Mucosa of descending colon (tissue), 3 donors: Measurements from ENCODE around the gene MYL9. TPM values are rescaled to one million over a fixed set of nuclear protein-coding genes. Genes with fewer than 3 reads are reported as not detected.

Experiments used
- ATAC-seq: fragments of 200-7000 bp; cut with Tn5 transposase; one replicate; pipeline ENCODE4 v1.9.1; 2020; ENCODE audit warnings: mild to moderate bottlenecking, moderate library complexity
- DNase-seq, 3 donors: peaks; one replicate each; pipeline ENCODE4 v3.0.0-alpha.2; 2020
- H3K36me3 ChIP-seq: fragments of 200-600 bp; one replicate; pipeline ENCODE4 v1.8.0; 2021; ENCODE audit warnings: low read depth, mild to moderate bottlenecking
- H3K4me1 ChIP-seq: fragments of 200-600 bp; one replicate; pipeline ENCODE4 v1.8.0; 2021; ENCODE audit warnings: low read depth, mild to moderate bottlenecking
- H3K4me3 ChIP-seq: fragments of 200-600 bp; one replicate; pipeline ENCODE4 v1.8.0; 2021; ENCODE audit warnings: mild to moderate bottlenecking
- H3K9me3 ChIP-seq: fragments of 200-600 bp; one replicate; pipeline ENCODE4 v1.8.0; 2021; ENCODE audit warnings: mild to moderate bottlenecking
- intact Hi-C, 2 donors: fragments of 100-400 bp; cut with DNase I in 1 of 2; cut with micrococcal nuclease in 1 of 2; formaldehyde crosslinking; loops; one replicate each; pipeline versions ENCODE4 v1.11.0 to v1.11.1; 2022; cut with DNase I, micrococcal nuclease
- long read RNA-seq, 2 donors: library from polyadenylated mRNA; unstranded; transcript quantifications; one replicate each; pipeline ENCODE4 v2.0.0, GENCODE V29; 2019 to 2021
- total RNA-seq, 3 donors: library from RNA; stranded (reverse); fragmentation: NEBNext Ultra II Directional in 2 of 3; extraction: Animal tissue kit (Norgen Biotek cat#: 25700) in 2 of 3; gene quantifications; one replicate each; pipeline versions ENCODE4 v1.2.1 to v1.2.4, GENCODE V29; 2021 to 2023
- TF ChIP-seq, protein P1 (sequence below): fragments of 200-600 bp; IDR thresholded peaks from one replicate; pipeline ENCODE4 v1.8.0; 2022; ENCODE audit warnings: antibody characterized with exemption, mild to moderate bottlenecking
- donor health status: DM: no; HTN: no; CAD: no; lungs with moderate emphysema.
- donor health status: DM: no; HTN: no; CAD: no.
- donor health status: DM: no; HTN: yes; CAD: no.

The MYL9 gene
- total RNA-seq = 1,000 to 10,000 TPM in 1 of 3 donors, 100 to 1,000 TPM in 1, 10 to 100 TPM in 1; 74.3 to 3,203 (median 259) TPM
- long read RNA-seq, donor 1, transcript MYL9-201 (4 exons, 2,821 nt) = major isoform, 1,002 of 1,203 reads
- long read RNA-seq, donor 1, transcript MYL9-202 (3 exons, 1,024 nt) = minor isoform, 7 of 1,203 reads
- long read RNA-seq, donor 1, partial matches to known transcripts = 156 of 1,203 reads
- long read RNA-seq, donor 1, other reads (novel, unspliced or antisense) = 38 of 1,203 reads
- long read RNA-seq, donor 2, transcript MYL9-201 (4 exons, 2,821 nt) = major isoform, 11 of 18 reads
- long read RNA-seq, donor 2, partial matches to known transcripts = 7 of 18 reads
- long read RNA-seq, donor 2, other reads (novel, unspliced or antisense) = 0 of 18 reads

DNA sequence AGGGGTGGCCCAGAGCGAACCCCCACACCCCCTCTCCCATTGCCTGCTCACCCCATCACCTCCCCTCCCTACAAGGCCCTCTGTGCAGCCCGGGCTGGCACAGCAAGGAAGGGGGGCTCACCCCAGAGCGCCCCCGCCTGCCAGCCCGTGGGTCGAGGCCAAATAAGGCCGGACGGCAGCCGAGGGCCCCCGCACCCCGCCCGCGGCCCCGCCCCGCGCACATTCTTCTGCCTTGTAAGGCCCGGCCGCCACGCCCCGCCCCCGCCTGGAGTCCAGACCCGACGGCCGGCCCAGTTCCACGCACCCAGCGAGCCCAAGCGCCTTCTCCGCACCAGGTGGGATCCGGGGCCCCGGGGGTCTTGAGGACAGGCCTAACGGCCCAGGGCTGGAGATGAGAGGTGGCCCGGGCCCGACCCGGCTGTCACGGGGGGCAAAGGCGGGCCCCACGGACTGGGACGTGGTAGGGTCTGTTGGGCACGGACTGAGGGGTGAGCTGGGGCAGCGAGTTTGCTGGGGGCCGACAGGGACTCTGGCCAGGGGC, at the start of gene MYL9:
Gene MYL9, plus strand, starts transcription at position 293 of the 541 bp plus-strand sequence. CDS start 3,366 bp downstream, outside the sequence.
- peak; percentile 82 for ATAC-seq
- H3K36me3 ChIP-seq = no peaks in the 10 kb centered on the region
- no peaks in the 10 kb centered on the region for H3K4me1 ChIP-seq
- TF ChIP-seq, protein P1, sequence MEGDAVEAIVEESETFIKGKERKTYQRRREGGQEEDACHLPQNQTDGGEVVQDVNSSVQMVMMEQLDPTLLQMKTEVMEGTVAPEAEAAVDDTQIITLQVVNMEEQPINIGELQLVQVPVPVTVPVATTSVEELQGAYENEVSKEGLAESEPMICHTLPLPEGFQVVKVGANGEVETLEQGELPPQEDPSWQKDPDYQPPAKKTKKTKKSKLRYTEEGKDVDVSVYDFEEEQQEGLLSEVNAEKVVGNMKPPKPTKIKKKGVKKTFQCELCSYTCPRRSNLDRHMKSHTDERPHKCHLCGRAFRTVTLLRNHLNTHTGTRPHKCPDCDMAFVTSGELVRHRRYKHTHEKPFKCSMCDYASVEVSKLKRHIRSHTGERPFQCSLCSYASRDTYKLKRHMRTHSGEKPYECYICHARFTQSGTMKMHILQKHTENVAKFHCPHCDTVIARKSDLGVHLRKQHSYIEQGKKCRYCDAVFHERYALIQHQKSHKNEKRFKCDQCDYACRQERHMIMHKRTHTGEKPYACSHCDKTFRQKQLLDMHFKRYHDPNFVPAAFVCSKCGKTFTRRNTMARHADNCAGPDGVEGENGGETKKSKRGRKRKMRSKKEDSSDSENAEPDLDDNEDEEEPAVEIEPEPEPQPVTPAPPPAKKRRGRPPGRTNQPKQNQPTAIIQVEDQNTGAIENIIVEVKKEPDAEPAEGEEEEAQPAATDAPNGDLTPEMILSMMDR = no peak
- peak; percentile 81 to 85 (median 84) for DNase-seq
- H3K9me3 ChIP-seq = no peaks in the 10 kb centered on the region
- intact Hi-C loops = loop anchor here in 1 of 2 donors (10.0 kb wide), 1 partner anchor 76 kb away; no protein-coding TSS in a partner anchor
- H3K4me3 ChIP-seq = peak within 1 kb of the TSS; percentile 24

DNA sequence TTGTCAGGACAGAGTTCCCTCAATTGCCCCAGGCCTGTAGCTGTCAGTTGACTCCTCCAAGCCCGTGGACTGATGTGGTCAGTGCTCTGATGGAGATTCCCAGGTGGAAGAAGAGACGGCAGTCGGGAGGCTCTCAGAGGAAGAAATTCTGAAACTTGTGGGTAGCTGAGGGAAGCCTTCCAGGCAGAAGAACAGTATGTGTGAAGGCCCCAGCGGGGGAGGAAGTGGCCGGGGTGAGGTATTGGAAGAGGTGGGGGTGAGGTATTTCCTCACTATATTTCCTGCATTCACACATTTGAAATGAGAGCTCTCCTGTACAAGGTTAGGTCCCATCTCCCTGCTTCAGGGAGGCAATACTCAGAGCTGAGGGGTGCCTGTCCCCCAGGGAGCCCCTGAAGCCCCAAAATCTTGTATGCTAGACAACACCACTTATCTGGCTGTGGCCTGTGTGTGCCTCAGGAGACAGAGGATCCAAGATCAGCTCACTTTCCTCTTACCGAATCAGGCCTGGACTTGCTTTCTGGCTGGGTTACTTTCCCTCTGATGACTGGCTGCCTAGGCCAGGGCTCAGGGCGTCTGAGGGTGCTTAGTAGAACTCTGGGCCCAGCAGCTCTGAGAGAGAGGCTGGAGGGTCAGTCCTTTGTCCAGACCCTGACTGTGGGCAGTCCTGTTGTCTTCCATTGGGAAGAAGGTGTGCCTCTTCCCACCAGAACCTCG, 49.3 kb upstream of the MYL9 start:
- DNase-seq (peak; percentile 7 to 62 (median 38)), ATAC-seq (peak; percentile 67)
- H3K36me3 ChIP-seq = no peaks in the 10 kb centered on the region
- TF ChIP-seq, protein P1 = no peak
- H3K9me3 ChIP-seq = no peaks in the 10 kb centered on the region
- intact Hi-C loops = no loop called here
- H3K4me1 ChIP-seq = peaks cover 7% of the 10 kb centered on the region
- no peak overlapping the region for H3K4me3 ChIP-seq

DNA sequence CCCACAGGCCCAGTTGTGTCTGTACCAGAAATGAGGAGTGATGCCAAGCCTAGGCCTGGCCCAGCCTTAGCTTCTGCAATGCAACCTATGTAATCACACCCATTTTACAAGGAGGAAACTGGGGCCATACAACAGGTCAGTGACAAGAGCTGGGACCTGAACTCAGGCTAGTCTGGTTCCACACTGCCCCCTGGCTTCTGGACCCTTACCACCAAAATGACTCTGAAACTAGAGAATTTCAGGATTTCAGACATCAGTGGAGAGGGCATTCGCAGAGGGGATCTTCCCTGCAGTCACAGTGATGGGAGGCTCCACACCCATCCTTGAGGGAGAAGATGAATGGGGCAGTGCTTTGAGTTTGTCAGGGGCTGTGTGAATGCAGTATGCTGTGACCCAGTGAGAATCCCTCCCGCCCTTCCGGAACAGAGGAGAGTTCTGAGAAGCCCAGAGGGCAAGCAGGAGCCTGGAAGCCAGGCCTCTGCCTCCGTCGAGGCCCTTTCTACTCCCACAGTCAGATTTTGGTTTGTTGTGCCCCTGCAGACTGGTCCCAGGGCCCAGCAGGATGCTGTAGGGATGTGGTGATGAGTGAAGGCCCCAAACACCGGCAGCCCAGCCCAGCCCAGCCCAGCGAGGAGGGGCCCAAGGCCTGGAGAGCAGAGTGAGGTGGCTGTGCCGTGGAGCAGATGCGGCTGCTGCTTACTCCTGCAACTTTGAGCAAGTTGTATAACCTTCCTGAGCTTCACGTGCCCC, 48.1 kb upstream of the MYL9 start:
- Histone ChIP-seq H3K36me3 (peaks cover 4% of the 10 kb centered on the region), H3K4me3 (no peak overlapping the region), H3K4me1 (peaks cover 7% of the 10 kb centered on the region), H3K9me3 (no peaks in the 10 kb centered on the region)
- ATAC-seq (peak; percentile 72), DNase-seq (peak in 2 of 3 donors; percentile 28 to 55)
- intact Hi-C loops = no loop called here
- TF ChIP-seq, protein P1 = no peak

DNA sequence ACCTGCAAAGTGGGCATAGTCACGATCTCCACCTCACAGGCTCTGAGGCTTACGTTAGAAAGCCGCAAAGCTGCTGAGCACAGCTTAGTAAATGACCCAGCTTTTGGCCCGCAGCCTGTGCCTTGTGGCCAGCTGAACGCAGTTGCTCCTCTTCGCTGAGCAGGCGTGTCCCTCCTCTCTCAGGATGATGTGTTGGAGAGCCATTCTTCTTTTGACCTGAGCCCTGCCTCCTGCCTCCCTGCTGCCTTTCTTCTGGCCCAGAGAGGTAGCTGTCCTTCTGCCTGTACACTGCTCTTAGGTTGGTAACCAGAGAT, 47.6 kb upstream of the MYL9 start:
- Histone ChIP-seq H3K9me3 (no peaks in the 10 kb centered on the region), H3K4me1 (peaks cover 7% of the 10 kb centered on the region), H3K36me3 (peaks cover 4% of the 10 kb centered on the region), H3K4me3 (no peak overlapping the region)
- ATAC-seq (no peak), DNase-seq (peak; percentile 39 to 70 (median 48))
- intact Hi-C loops = no loop called here
- TF ChIP-seq, protein P1 = no peak
